Measurements from ENCODE around the gene CALD1. TPM values are rescaled to one million over a fixed set of nuclear protein-coding genes. Genes with fewer than 3 reads are reported as not detected.

Gene CALD1
- total RNA-seq, 1 experiment from 2014 or later = 53.1 TPM

DNA sequence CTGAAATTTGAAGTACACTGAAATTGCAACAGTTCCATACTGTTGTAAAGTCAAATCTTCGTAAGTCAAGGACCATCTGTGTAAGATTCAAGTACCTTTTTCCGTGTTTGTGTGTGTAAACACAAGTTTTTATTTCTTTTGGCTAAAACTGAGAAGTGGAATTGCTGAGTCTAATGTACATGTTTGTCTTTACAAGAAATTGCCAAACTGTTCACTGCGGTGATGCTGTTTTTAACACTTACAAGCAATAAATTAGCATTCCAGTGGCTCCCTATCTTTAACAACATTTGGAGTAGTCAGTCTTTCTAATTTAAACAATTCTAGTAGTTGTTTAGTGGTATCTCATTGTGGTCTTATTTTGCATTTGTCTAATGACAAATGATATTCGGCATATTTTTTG is 23.3 kb downstream of the CALD1 start:
- no peak for DNase-seq
- H3K4me3 ChIP-seq = no peak overlapping the region
- no peaks in the 10 kb centered on the region for H3K27me3 ChIP-seq
- peaks cover 4% of the 10 kb centered on the region; the same call in 1 of the 2 replicates for H3K9me3 ChIP-seq
- peaks cover 15% of the 10 kb centered on the region for H3K36me3 ChIP-seq

DNA sequence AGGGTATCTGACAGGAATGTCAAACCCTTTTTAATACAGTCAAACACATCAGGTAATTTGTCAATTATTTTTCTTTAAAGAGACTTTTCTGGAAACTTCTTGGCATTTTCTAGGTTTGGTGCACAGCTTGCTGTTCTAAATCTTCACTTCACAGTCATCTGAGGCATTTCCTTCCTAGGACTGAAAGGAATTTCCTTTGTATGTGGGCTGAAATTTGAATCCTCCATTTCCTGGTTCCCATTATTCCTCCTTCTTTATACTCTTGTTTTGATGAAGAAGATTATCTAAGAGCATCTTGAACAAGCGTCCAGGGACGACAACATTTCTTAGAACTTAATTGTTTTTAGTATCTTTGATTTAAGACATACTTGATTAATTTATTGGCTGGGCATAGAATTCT is 24.9 kb downstream of the CALD1 start:
- H3K4me3 ChIP-seq = no peak overlapping the region
- no peaks in the 10 kb centered on the region for H3K27me3 ChIP-seq
- peaks cover 10% of the 10 kb centered on the region for H3K36me3 ChIP-seq
- no peak for DNase-seq
- H3K9me3 ChIP-seq = peaks cover 4% of the 10 kb centered on the region; the same call in 1 of the 2 replicates

DNA sequence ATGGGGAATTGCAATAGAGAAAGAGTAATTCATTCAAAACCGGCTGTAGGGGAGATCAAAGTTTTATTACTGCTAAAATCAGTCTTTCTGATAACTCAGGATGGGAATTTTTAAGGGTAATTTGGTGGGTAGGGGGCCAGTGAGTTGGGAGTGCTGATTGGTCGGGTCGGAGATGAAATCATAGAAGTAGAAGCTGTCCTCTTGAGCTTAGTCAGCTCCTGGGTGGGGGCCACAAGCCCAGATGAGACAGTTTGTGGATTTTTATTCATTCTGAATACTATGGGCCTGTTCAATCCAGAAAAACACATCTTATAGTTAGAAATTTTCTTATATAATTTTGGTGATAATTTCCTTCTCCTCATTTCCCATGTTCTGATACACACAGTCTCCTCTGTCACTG is 25.4 kb downstream of the CALD1 start:
- Histone ChIP-seq H3K4me3 (no peak overlapping the region), H3K36me3 (peaks cover 10% of the 10 kb centered on the region), H3K9me3 (peaks cover 4% of the 10 kb centered on the region; the same call in 1 of the 2 replicates), H3K27me3 (no peaks in the 10 kb centered on the region)
- no peak for DNase-seq

- Histone ChIP-seq H3K27me3 (no peaks in the 10 kb centered on the region), H3K4me3 (no peak overlapping the region), H3K36me3 (peaks cover 10% of the 10 kb centered on the region), H3K9me3 (peaks cover 4% of the 10 kb centered on the region; the same call in 1 of the 2 replicates)
- DNase-seq = no peak
Measured at GRCh38 chr7:134806197-134806596, 26.8 kb downstream of the CALD1 start.

DNA sequence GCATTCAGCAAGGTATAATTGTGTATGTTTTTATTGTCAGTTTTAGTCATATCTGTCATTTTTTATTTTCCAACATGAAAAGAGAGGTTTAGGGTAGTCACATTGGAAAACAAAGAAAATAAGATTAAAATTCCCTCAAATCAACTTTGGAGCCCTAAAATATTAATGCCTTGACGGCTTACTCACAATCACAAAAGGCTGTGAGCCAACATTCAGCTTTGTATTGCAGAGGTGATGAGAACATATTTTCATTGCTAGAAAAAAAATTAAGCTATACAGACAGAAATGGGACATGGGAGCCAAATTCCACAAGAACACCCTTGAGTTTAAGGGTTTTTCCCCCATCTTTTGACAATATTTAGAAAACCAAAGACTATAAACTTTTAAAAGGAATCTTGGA is 30.2 kb downstream of the CALD1 start:
- DNase-seq = no peak
- Histone ChIP-seq H3K27me3 (no peaks in the 10 kb centered on the region), H3K9me3 (no peaks in the 10 kb centered on the region), H3K36me3 (peaks cover 4% of the 10 kb centered on the region), H3K4me3 (no peak overlapping the region)

- Histone ChIP-seq H3K4me3 (no peak overlapping the region), H3K27me3 (no peaks in the 10 kb centered on the region), H3K9me3 (no peaks in the 10 kb centered on the region), H3K36me3 (peaks cover 4% of the 10 kb centered on the region; the same call in 1 of the 2 replicates)
- no peak for DNase-seq
Measured at GRCh38 chr7:134811765-134812164, 32.3 kb downstream of the CALD1 start.

GRCh38 chr7:134813663-134814396 is 34.4 kb downstream of the CALD1 start:
- H3K36me3 ChIP-seq = peaks cover 6% of the 10 kb centered on the region
- no peaks in the 10 kb centered on the region for H3K9me3 ChIP-seq
- H3K27me3 ChIP-seq = no peaks in the 10 kb centered on the region
- H3K4me3 ChIP-seq = no peak overlapping the region
- DNase-seq = no peak

GRCh38 chr7:134814730-134815364 is 35.4 kb downstream of the CALD1 start:
- DNase-seq = no peak
- H3K9me3 ChIP-seq = no peaks in the 10 kb centered on the region
- peaks cover 7% of the 10 kb centered on the region for H3K36me3 ChIP-seq
- no peak overlapping the region for H3K4me3 ChIP-seq
- H3K27me3 ChIP-seq = no peaks in the 10 kb centered on the region

- DNase-seq = no peak
- Histone ChIP-seq H3K9me3 (no peaks in the 10 kb centered on the region), H3K4me3 (no peak overlapping the region), H3K27me3 (no peaks in the 10 kb centered on the region), H3K36me3 (peaks cover 3% of the 10 kb centered on the region)
Measured at GRCh38 chr7:134818613-134819345, 39.3 kb downstream of the CALD1 start.

- Histone ChIP-seq H3K36me3 (peaks cover 3% of the 10 kb centered on the region), H3K9me3 (no peaks in the 10 kb centered on the region), H3K27me3 (no peaks in the 10 kb centered on the region), H3K4me3 (no peak overlapping the region)
- no peak for DNase-seq
Measured at GRCh38 chr7:134819401-134819800, 40.0 kb downstream of the CALD1 start.

DNA sequence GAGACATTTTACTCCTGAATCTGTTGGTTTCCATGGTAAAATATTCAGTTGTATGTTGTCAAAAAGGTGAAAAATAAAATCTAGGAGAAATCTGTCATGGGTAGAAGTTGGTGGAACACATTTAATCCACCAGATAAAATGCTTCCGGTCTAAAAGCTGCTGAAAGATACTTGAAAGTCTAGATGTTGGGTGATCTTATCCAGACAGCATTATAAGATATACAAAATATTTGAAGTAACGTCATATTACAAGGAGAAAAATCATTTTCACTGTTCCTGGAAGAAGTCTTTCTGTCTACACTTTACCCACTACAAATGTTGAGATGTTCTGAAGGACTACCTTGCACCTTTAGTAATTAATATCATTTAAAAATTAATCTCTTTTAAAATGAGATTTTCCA is 40.9 kb downstream of the CALD1 start:
- no peak for DNase-seq
- H3K4me3 ChIP-seq = no peak overlapping the region
- no peaks in the 10 kb centered on the region for H3K27me3 ChIP-seq
- H3K9me3 ChIP-seq = no peaks in the 10 kb centered on the region
- H3K36me3 ChIP-seq = peaks cover 3% of the 10 kb centered on the region

DNA sequence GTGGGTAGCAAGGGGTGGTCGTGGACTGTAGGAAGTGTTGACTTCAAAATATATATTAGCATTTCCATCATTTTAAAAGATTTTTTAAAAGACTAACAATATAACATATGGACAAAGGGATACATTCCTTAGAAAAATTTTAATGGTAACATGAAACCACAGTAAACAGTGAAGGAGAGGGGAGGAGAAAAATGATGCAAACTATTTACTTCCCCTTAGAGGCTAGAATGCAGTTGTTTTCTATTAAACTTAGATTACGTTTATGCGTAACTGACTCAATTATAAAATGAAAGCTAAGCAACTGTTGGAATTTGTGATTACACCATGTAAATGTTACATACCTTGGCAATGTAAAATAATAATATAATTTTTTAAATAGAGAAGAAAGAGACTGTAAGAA is 41.3 kb downstream of the CALD1 start:
- peaks cover 3% of the 10 kb centered on the region for H3K36me3 ChIP-seq
- no peak for DNase-seq
- no peak overlapping the region for H3K4me3 ChIP-seq
- no peaks in the 10 kb centered on the region for H3K9me3 ChIP-seq
- H3K27me3 ChIP-seq = no peaks in the 10 kb centered on the region

DNA sequence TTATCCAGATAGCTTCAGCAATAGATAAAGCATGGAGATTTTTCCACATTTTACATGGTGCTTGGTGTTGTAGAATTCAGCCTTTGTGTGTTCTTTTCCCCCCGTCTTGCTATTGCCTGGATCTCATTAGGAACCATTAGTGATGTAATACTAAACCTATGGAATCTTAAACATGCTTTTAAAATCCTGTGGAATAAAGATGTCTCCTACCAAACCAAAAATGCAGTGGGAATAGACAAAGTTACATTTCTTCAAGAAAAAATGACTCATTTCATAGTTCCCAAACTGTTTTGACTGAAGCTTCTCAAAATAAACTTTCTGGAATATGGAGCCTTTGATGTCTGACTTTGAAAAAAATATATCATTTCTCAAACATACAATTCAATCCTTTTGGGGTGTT is 44.0 kb downstream of the CALD1 start:
- DNase-seq = no peak
- H3K36me3 ChIP-seq = peaks cover 3% of the 10 kb centered on the region

DNA sequence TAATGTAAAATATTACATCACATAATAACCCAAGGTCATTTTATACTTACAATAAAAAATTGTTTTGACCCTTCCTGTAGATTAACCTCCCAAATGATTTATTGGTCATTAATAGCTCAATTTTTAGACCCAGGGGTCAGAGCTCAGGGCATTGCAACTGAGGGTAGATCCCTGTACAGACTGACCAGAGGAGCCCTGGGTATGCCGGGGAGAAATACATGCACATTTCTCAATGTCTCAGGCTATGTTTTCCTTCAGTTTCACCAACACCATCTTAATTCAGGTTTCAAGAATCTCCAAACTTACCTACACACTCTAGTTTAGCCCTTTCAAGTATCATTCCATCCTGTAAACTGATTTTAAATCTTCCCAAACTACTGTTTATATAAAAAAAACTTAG is 46.2 kb downstream of the CALD1 start:
- H3K27me3 ChIP-seq = no peaks in the 10 kb centered on the region
- no peak for DNase-seq
- H3K9me3 ChIP-seq = no peaks in the 10 kb centered on the region
- no peaks in the 10 kb centered on the region for H3K36me3 ChIP-seq
- H3K4me3 ChIP-seq = no peak overlapping the region

More for the DNA sequence above, 44.0 kb downstream of the CALD1 start:
- H3K4me3 ChIP-seq = no peak overlapping the region
- no peaks in the 10 kb centered on the region for H3K27me3 ChIP-seq
- H3K9me3 ChIP-seq = no peaks in the 10 kb centered on the region

DNA sequence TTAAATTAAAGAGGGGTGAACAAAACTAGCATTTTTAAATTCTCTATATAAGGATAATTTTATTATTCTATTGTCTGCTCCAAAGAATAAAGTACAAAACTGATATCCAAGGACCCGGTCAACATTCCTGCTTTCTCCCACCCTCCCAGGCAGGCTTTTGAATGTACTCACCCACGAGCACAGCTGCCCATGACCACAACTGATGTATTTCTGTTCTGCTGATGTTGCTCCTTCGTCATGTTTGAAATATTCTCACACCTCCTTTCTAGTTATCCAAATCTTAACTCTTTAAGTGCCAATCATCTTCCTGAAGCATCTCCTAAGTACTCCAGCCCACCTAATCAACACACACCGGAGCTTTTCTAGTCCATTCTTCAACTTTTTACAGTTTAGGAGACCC is 46.7 kb downstream of the CALD1 start:
- no peak for DNase-seq
- H3K9me3 ChIP-seq = no peaks in the 10 kb centered on the region
- no peaks in the 10 kb centered on the region for H3K36me3 ChIP-seq
- no peaks in the 10 kb centered on the region for H3K27me3 ChIP-seq
- H3K4me3 ChIP-seq = no peak overlapping the region

DNA sequence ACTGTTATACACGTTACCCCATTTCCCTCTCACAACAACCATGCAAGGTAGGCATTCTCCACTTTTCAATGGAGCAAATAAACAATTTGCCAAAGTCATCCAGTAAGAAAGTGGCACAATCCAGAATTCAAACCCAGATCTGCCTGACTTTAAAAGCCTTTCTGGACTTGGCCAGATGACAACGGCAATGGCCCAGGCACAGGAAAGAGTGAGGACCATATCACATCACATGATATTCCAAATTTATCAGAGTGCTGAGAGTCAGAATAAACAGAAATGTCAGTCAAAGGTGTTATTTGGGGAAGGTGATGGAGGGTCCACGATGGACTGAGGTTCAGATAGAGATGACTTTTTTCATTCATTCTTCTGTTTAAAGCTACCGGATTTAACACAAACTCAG is 48.0 kb downstream of the CALD1 start:
- Histone ChIP-seq H3K36me3 (no peaks in the 10 kb centered on the region), H3K9me3 (no peaks in the 10 kb centered on the region), H3K27me3 (no peaks in the 10 kb centered on the region), H3K4me3 (no peak overlapping the region)
- DNase-seq = no peak

DNA sequence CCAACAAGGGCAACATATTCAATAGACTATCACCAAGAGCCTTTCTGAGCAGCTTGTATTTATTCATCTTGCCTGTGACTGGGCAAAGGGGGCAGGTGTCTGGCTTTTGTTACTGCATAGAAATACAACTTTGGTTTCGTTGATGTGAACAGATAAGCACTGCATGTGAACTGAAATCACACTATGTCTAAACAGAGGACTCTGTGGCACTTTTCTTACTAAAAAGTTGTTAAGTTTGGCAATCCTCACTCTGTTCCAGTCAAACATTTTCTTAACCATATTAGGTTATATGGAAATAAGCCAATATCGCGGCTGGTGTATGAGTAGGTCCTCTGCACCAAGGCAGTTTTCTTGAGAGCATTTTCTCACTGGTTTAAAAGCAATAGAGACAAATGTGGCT is 48.5 kb downstream of the CALD1 start:
- Histone ChIP-seq H3K36me3 (no peaks in the 10 kb centered on the region), H3K9me3 (no peaks in the 10 kb centered on the region), H3K4me3 (no peak overlapping the region), H3K27me3 (no peaks in the 10 kb centered on the region)
- DNase-seq = no peak

Measured in MG63 (cell line).